Mesothelial cell of epicardium (in vitro differentiated cells): Measurements from ENCODE around the gene OPCML. TPM values are rescaled to one million over a fixed set of nuclear protein-coding genes. Genes with fewer than 3 reads are reported as not detected.

ENCODE experiments used
- DNase-seq, 2 experiments: peaks; one replicate each; pipeline ENCODE4 v3.0.0; 2021; ENCODE audit warnings: low spot score in 2 of 2; ENCODE audit not compliant: unreplicated experiment in 2 of 2
- H3K27ac Mint-ChIP-seq: 2 replicates; pipeline ENCODE4 v1.8.0; 2021; ENCODE audit warnings: mixed read lengths
- H3K27me3 Mint-ChIP-seq: 2 replicates; pipeline ENCODE4 v1.8.0; 2021; ENCODE audit warnings: low read depth, mixed read lengths
- H3K36me3 Mint-ChIP-seq: 2 replicates; pipeline ENCODE4 v1.8.0; 2021; ENCODE audit warnings: mixed read lengths
- H3K4me1 Mint-ChIP-seq: 2 replicates; pipeline ENCODE4 v1.8.0; 2021; ENCODE audit warnings: mixed read lengths
- H3K4me3 Mint-ChIP-seq: 2 replicates; pipeline ENCODE4 v1.8.0; 2021; ENCODE audit warnings: mild to moderate bottlenecking, moderate library complexity, mixed read lengths
- H3K9me3 Mint-ChIP-seq: 2 replicates; pipeline ENCODE4 v1.8.0; 2021; ENCODE audit warnings: mixed read lengths
- CTCF ChIP-seq: fragments of 200-600 bp; sonication (generic); IDR thresholded peaks from one replicate; pipeline ENCODE4 v1.5.0; 2021; ENCODE audit warnings: antibody characterized with exemption; ENCODE audit not compliant: unreplicated experiment
- total RNA-seq: library from RNA; stranded (reverse); gene quantifications from 3 replicates; pipeline ENCODE4 v1.2.1, GENCODE V29; 2021

OPCML gene
- total RNA-seq, 1 donor from 2014 or later = 3.0 TPM

- Mint-ChIP-seq H3K4me1 (peaks cover 13% of the 10 kb centered on the region), H3K4me3 (no peak overlapping the region), H3K36me3 (no peaks in the 10 kb centered on the region), H3K27me3 (peaks cover 20% of the 10 kb centered on the region), H3K27ac (no peak overlapping the region), H3K9me3 (no peaks in the 10 kb centered on the region)
- no peak for DNase-seq
- TF ChIP-seq CTCF = no peak
Observed at GRCh38 chr11:132528181-132528580, 1004.1 kb downstream of the OPCML start.

- peaks cover 24% of the 10 kb centered on the region for H3K27me3 Mint-ChIP-seq
- TF ChIP-seq CTCF = no peak
- H3K36me3 Mint-ChIP-seq = no peaks in the 10 kb centered on the region
- H3K4me1 Mint-ChIP-seq = no peaks in the 10 kb centered on the region
- no peak overlapping the region for H3K27ac Mint-ChIP-seq
- DNase-seq = no peak
- H3K9me3 Mint-ChIP-seq = peaks cover 3% of the 10 kb centered on the region
- H3K4me3 Mint-ChIP-seq = no peak overlapping the region
Observed at GRCh38 chr11:132523929-132524328, 1008.4 kb downstream of the OPCML start.

GRCh38 chr11:132520199-132520598 lies 1012.1 kb downstream of the OPCML start:
- no peak for TF ChIP-seq CTCF
- peaks cover 33% of the 10 kb centered on the region for H3K27me3 Mint-ChIP-seq
- DNase-seq = no peak
- no peaks in the 10 kb centered on the region for H3K36me3 Mint-ChIP-seq
- no peaks in the 10 kb centered on the region for H3K4me1 Mint-ChIP-seq
- no peak overlapping the region for H3K27ac Mint-ChIP-seq
- H3K9me3 Mint-ChIP-seq = peaks cover 3% of the 10 kb centered on the region
- no peak overlapping the region for H3K4me3 Mint-ChIP-seq

- H3K9me3 Mint-ChIP-seq = peaks cover 3% of the 10 kb centered on the region
- no peak for DNase-seq
- H3K4me1 Mint-ChIP-seq = no peaks in the 10 kb centered on the region
- H3K4me3 Mint-ChIP-seq = no peak overlapping the region
- H3K27me3 Mint-ChIP-seq = peaks cover 36% of the 10 kb centered on the region
- TF ChIP-seq CTCF = no peak
- no peak overlapping the region for H3K27ac Mint-ChIP-seq
- no peaks in the 10 kb centered on the region for H3K36me3 Mint-ChIP-seq
Observed at GRCh38 chr11:132519241-132519815, 1013.0 kb downstream of the OPCML start.

GRCh38 chr11:132504501-132505041 lies 1027.7 kb downstream of the OPCML start:
- DNase-seq = no peak
- Mint-ChIP-seq H3K36me3 (no peaks in the 10 kb centered on the region), H3K27me3 (peaks cover 8% of the 10 kb centered on the region), H3K27ac (no peak overlapping the region), H3K4me3 (no peak overlapping the region), H3K4me1 (peaks cover 7% of the 10 kb centered on the region), H3K9me3 (peaks cover 13% of the 10 kb centered on the region)
- TF ChIP-seq CTCF = no peak
